Activated CD8-positive, alpha-beta T cell treated with anti-CD3 and anti-CD28 coated beads for 36 hours (primary cell): ENCODE measurements around the gene COMMD1. TPM values are rescaled to one million over a fixed set of nuclear protein-coding genes. Genes with fewer than 3 reads are reported as not detected.
A peak's percentile ranks its signal among the peaks of the same experiment; 100 is the strongest.
"Not testable (repeated sequence)": the region's sequence is repeated elsewhere in the genome, so short reads cannot be mapped to it uniquely, and the experiment has no call there.

Experiments
- ATAC-seq: fragments of 200-7000 bp; cut with Tn5 transposase; one replicate; pipeline ENCODE4 v1.10.0; 2021; ENCODE audit warnings: mild to moderate bottlenecking, moderate library complexity
- CTCF ChIA-PET: fragments of 350-600 bp; sonication (Branson Sonifier 250); formaldehyde crosslinking; loops from one replicate; lab custom pipeline; 2021; ENCODE audit warnings: antibody characterized with exemption; lab: Charles Lee
- POLR2A ChIA-PET: fragments of 350-600 bp; sonication (Branson Sonifier 250); formaldehyde crosslinking; loops from one replicate; lab custom pipeline; 2021; ENCODE audit warnings: antibody characterized with exemption; lab: Charles Lee
- DNase-seq: peaks from one replicate; pipeline ENCODE4 v3.0.0-alpha.2; 2020
- H3K27ac Mint-ChIP-seq: one replicate; pipeline ENCODE4 v1.8.0; 2021; ENCODE audit warnings: mild to moderate bottlenecking, mixed read lengths
- H3K27me3 Mint-ChIP-seq: one replicate; pipeline ENCODE4 v1.8.0; 2021; ENCODE audit warnings: mixed read lengths
- H3K36me3 Mint-ChIP-seq: one replicate; pipeline ENCODE4 v1.8.0; 2021; ENCODE audit warnings: low read depth, mixed read lengths
- H3K4me1 Mint-ChIP-seq: one replicate; pipeline ENCODE4 v1.8.0; 2021; ENCODE audit warnings: low read depth, mixed read lengths
- H3K4me3 Mint-ChIP-seq: one replicate; pipeline ENCODE4 v1.8.0; 2021; ENCODE audit warnings: mild to moderate bottlenecking, moderate library complexity, mixed read lengths
- H3K9me3 Mint-ChIP-seq: one replicate; pipeline ENCODE4 v1.8.0; 2021; ENCODE audit warnings: mixed read lengths
- CTCF ChIP-seq: fragments of 200-600 bp; IDR thresholded peaks from one replicate; pipeline ENCODE4 v1.8.0; 2022; ENCODE audit warnings: antibody characterized with exemption, mild to moderate bottlenecking
- intact Hi-C: fragments of 100-400 bp; cut with micrococcal nuclease; formaldehyde crosslinking; loops from one replicate; pipeline ENCODE4 v1.10.0; 2022
- total RNA-seq, 2 experiments: library from RNA; stranded (reverse); gene quantifications; one replicate each; pipeline ENCODE4 v1.2.3, GENCODE V29; 2021

Gene COMMD1
- total RNA-seq = 10 to 100 TPM; 25.3 to 27.0 TPM

GRCh38 chr2:61905372-61906185 lies at the start of gene COMMD1:
COMMD1 (plus strand) TSS chr2:61905674; CDS start chr2:61905679, 5 bp downstream.
- intact Hi-C loops = no loop called here
- peak; percentile 91 for DNase-seq
- H3K27me3 Mint-ChIP-seq = no peaks in the 10 kb centered on the region
- no peak for TF ChIP-seq CTCF
- H3K4me3 Mint-ChIP-seq = peak within 1 kb of the TSS; percentile 94
- peaks cover 17% of the 10 kb centered on the region for H3K4me1 Mint-ChIP-seq
- no peaks in the 10 kb centered on the region for H3K9me3 Mint-ChIP-seq
- CTCF ChIA-PET = interaction anchor here (1.1 to 1.8 kb wide), 2 partner anchors 11 to 505 kb away, joined by 4 to 5 read pairs; no protein-coding TSS in a partner anchor
- POLR2A ChIA-PET = interaction anchor here (0.5 to 2.0 kb wide), 6 partner anchors 9 to 878 kb away, joined by 3 to 5 read pairs (median 4); no protein-coding TSS in a partner anchor
- H3K27ac Mint-ChIP-seq = peak within 1 kb of the TSS; percentile 86
- H3K36me3 Mint-ChIP-seq = no peaks in the 10 kb centered on the region
- ATAC-seq = peak; percentile 99

GRCh38 chr2:61857224-61857623 lies 48.2 kb upstream of the COMMD1 start:
- no peak overlapping the region for H3K27ac Mint-ChIP-seq
- ChIA-PET POLR2A (interaction anchor here (0.7 to 1.3 kb wide), 4 partner anchors 8 to 343 kb away, joined by 3 read pairs; no protein-coding TSS in a partner anchor), CTCF (no interaction called here)
- peaks cover 17% of the 10 kb centered on the region for H3K36me3 Mint-ChIP-seq
- DNase-seq (no peak), ATAC-seq (no peak)
- H3K27me3 Mint-ChIP-seq = no peaks in the 10 kb centered on the region
- no peak overlapping the region for H3K4me3 Mint-ChIP-seq
- no peak for TF ChIP-seq CTCF
- peaks cover 20% of the 10 kb centered on the region for H3K4me1 Mint-ChIP-seq
- no peaks in the 10 kb centered on the region for H3K9me3 Mint-ChIP-seq
- intact Hi-C loops = no loop called here

GRCh38 chr2:61862085-61862484 lies 43.4 kb upstream of the COMMD1 start:
- Mint-ChIP-seq H3K27ac (no peak overlapping the region), H3K27me3 (no peaks in the 10 kb centered on the region), H3K4me1 (peaks cover 3% of the 10 kb centered on the region), H3K36me3 (peaks cover 51% of the 10 kb centered on the region), H3K9me3 (no peaks in the 10 kb centered on the region), H3K4me3 (no peak overlapping the region)
- CTCF ChIA-PET = no interaction called here
- POLR2A ChIA-PET = interaction anchor here (2.2 kb wide), 1 partner anchor 24 kb away, joined by 10 read pairs; no protein-coding TSS in a partner anchor
- ATAC-seq = no peak
- no peak for TF ChIP-seq CTCF
- DNase-seq = no peak
- intact Hi-C loops = no loop called here

GRCh38 chr2:61866482-61867089 lies 38.9 kb upstream of the COMMD1 start:
- CTCF ChIA-PET = interaction anchor here (0.7 to 1.3 kb wide), 2 partner anchors 7 to 13 kb away, joined by 3 read pairs; partner anchors contain the start of gene FAM161A
- peaks cover 72% of the 10 kb centered on the region for H3K36me3 Mint-ChIP-seq
- H3K27me3 Mint-ChIP-seq, DNase-seq, intact Hi-C loops, H3K9me3 Mint-ChIP-seq, H3K4me1 Mint-ChIP-seq, H3K4me3 Mint-ChIP-seq, H3K27ac Mint-ChIP-seq, ATAC-seq: not testable (repeated sequence)
- POLR2A ChIA-PET = interaction anchor here (0.8 to 1.9 kb wide), 5 partner anchors 10 to 20 kb away, joined by 3 to 14 read pairs (median 3); partner anchors contain the start of gene FAM161A

- Mint-ChIP-seq H3K9me3 (no peaks in the 10 kb centered on the region), H3K27me3 (no peaks in the 10 kb centered on the region), H3K27ac (no peak overlapping the region), H3K4me3 (no peak overlapping the region), H3K36me3 (peaks cover 60% of the 10 kb centered on the region), H3K4me1 (peaks cover 7% of the 10 kb centered on the region)
- ChIA-PET CTCF (no interaction called here), POLR2A (interaction anchor here (0.6 kb wide), 1 partner anchor 790 kb away, joined by 3 read pairs; no protein-coding TSS in a partner anchor)
- no peak for DNase-seq
- no peak for TF ChIP-seq CTCF
- intact Hi-C loops = no loop called here
- no peak for ATAC-seq
Observed at GRCh38 chr2:61876400-61876799, 29.1 kb upstream of the COMMD1 start.
